Tibial nerve (tissue), 4 donors: ENCODE results near the gene VPS4B.

Experiments
- EP300 ChIP-seq, 2 donors: sonication (generic); formaldehyde crosslinking; IDR thresholded peaks; one replicate each; pipeline ENCODE4 v1.6.1; 2017; ENCODE audit warnings: antibody characterized with exemption in 2 of 2, mild to moderate bottlenecking in 1 of 2
- POLR2A ChIP-seq, 2 donors: fragments of 450-650 bp; IDR thresholded peaks; one replicate each; pipeline ENCODE4 v1.6.1; 2017; ENCODE audit warnings: antibody characterized with exemption in 2 of 2, mild to moderate bottlenecking in 2 of 2, moderate library complexity in 2 of 2
- TF ChIP-seq, protein P1 (sequence below), 5 experiments: fragments of 200-600 bp in 3 of 5; fragments of 450-650 bp in 2 of 5; sonication (generic) in 3 of 5; IDR thresholded peaks; one replicate each; pipeline ENCODE4 v1.5.1; 2016 to 2019; ENCODE audit warnings: antibody characterized with exemption in 5 of 5, mild to moderate bottlenecking in 3 of 5, moderate library complexity in 2 of 5

DNA sequence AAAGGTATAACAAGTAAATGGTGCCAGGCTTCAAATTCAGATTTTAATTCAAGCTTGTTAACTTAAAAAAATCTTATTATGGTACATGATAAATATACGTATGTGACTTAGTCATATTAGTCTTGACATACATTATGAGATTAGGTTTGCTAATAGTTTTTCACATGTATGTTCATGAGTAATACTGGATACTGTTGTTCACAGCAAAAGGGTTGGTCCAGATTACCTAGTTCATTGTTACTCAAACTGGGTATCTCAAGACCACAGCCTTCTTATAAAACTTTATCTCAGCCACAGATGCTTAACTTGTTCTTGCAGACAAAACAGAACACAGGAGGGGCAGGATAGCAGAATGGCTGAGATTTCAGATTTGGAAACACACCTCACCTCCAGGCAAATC lies 26.8 kb downstream of the VPS4B start:
- TF ChIP-seq POLR2A (IDR thresholded peaks at IDR 0.05), result no peak
- TF ChIP-seq, protein P1, sequence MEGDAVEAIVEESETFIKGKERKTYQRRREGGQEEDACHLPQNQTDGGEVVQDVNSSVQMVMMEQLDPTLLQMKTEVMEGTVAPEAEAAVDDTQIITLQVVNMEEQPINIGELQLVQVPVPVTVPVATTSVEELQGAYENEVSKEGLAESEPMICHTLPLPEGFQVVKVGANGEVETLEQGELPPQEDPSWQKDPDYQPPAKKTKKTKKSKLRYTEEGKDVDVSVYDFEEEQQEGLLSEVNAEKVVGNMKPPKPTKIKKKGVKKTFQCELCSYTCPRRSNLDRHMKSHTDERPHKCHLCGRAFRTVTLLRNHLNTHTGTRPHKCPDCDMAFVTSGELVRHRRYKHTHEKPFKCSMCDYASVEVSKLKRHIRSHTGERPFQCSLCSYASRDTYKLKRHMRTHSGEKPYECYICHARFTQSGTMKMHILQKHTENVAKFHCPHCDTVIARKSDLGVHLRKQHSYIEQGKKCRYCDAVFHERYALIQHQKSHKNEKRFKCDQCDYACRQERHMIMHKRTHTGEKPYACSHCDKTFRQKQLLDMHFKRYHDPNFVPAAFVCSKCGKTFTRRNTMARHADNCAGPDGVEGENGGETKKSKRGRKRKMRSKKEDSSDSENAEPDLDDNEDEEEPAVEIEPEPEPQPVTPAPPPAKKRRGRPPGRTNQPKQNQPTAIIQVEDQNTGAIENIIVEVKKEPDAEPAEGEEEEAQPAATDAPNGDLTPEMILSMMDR (IDR thresholded peaks at IDR 0.05), result no peak
- no peak for TF ChIP-seq EP300 (IDR thresholded peaks at IDR 0.05)
